HEK293 (cell line): Measurements from ENCODE around the gene NPPA.

Source experiments
- BCL11A ChIP-seq: fragments of 450-650 bp; formaldehyde crosslinking; IDR thresholded peaks from 2 replicates; pipeline ENCODE4 v1.5.1; 2016; ENCODE audit warnings: low read depth, missing biosample characterization, missing genetic modification characterization
- ZBTB20 ChIP-seq: fragments of 450-650 bp; formaldehyde crosslinking; IDR thresholded peaks from 2 replicates; pipeline ENCODE4 v1.5.1; 2016; ENCODE audit warnings: missing biosample characterization, missing genetic modification characterization
- ZBTB21 ChIP-seq: fragments of 450-650 bp; formaldehyde crosslinking; IDR thresholded peaks from 2 replicates; pipeline ENCODE4 v1.5.1; 2017; ENCODE audit warnings: missing biosample characterization, missing genetic modification characterization
- ZNF138 ChIP-seq: fragments of 450-650 bp; formaldehyde crosslinking; IDR thresholded peaks from 2 replicates; pipeline ENCODE4 v1.5.1; 2016; ENCODE audit warnings: missing biosample characterization, missing genetic modification characterization, borderline replicate concordance
- ZNF211 ChIP-seq: fragments of 450-650 bp; formaldehyde crosslinking; IDR thresholded peaks from 2 replicates; pipeline ENCODE4 v1.5.1; 2016; ENCODE audit warnings: low read depth, missing biosample characterization, missing genetic modification characterization
- ZNF24 ChIP-seq: fragments of 450-650 bp; formaldehyde crosslinking; IDR thresholded peaks from 2 replicates; pipeline ENCODE4 v1.5.1; 2016; ENCODE audit warnings: missing biosample characterization, missing genetic modification characterization
- ZNF274 ChIP-seq, 2 experiments: fragments of 200-500 bp in 1 of 2; fragments of 450-650 bp in 1 of 2; sonication (Bioruptor generic) in 1 of 2; formaldehyde crosslinking in 1 of 2; IDR thresholded peaks; 2 replicates each; pipeline versions ENCODE4 v1.5.1 to v1.6.1; 2014 to 2016; ENCODE audit warnings: borderline replicate concordance in 1 of 2, inconsistent platforms in 1 of 2, low read length in 1 of 2, missing biosample characterization in 1 of 2, missing genetic modification characterization in 1 of 2
- ZNF324 ChIP-seq: fragments of 450-650 bp; formaldehyde crosslinking; IDR thresholded peaks from 2 replicates; pipeline ENCODE4 v1.5.1; 2016; ENCODE audit warnings: missing biosample characterization, missing genetic modification characterization
- ZNF777 ChIP-seq: fragments of 450-650 bp; formaldehyde crosslinking; IDR thresholded peaks from 2 replicates; pipeline ENCODE4 v1.5.1; 2017; ENCODE audit warnings: missing biosample characterization, missing genetic modification characterization, borderline replicate concordance
- TF ChIP-seq, protein P1 (sequence below): fragments of 450-650 bp; formaldehyde crosslinking; IDR thresholded peaks from 2 replicates; pipeline ENCODE4 v1.5.1; 2016; ENCODE audit warnings: missing biosample characterization, missing genetic modification characterization
- TF ChIP-seq, protein P2 (sequence below): fragments of 450-650 bp; formaldehyde crosslinking; IDR thresholded peaks from 2 replicates; pipeline ENCODE4 v1.5.1; 2016; ENCODE audit warnings: missing biosample characterization, missing genetic modification characterization
- TF ChIP-seq, protein P3 (sequence below): fragments of 450-650 bp; formaldehyde crosslinking; IDR thresholded peaks from 2 replicates; pipeline ENCODE4 v1.5.1; 2016; ENCODE audit warnings: missing biosample characterization, missing genetic modification characterization
- TF ChIP-seq, protein P4 (sequence below): fragments of 450-650 bp; formaldehyde crosslinking; IDR thresholded peaks from 2 replicates; pipeline ENCODE4 v1.5.1; 2016; ENCODE audit warnings: missing biosample characterization, missing genetic modification characterization, low read depth

DNA sequence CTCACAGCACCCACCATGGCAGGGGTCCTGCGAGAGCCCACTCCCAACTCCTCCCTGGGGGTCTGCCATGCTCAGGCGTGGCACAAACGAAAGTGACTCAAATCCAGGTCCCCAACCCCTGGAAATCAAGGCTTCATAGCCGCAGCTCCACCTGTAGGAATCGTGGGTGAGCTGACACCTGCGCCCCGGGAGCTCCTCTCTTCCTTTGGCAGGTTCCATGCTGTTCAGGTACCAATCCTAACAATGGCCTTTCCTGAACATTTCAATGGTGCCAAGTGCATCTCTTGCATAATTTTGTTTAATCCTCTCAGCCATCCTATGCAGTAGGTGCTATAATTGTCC lies 40.1 kb upstream of the NPPA start:
- TF ChIP-seq ZNF24 (tag by site-specific recombination) (no peak), ZBTB20 (tag by site-specific recombination) (no peak), ZNF211 (tag by site-specific recombination) (no peak), ZNF777 (tag by site-specific recombination) (no peak), ZNF138 (no peak), ZBTB21 (tag by site-specific recombination) (no peak), BCL11A (tag by site-specific recombination) (no peak), ZNF324 (tag by site-specific recombination) (no peak), ZNF274 (IDR thresholded peaks at IDR 0.05; ENCODE audit: low read length) (no peak), ZNF274 (tag by site-specific recombination; IDR thresholded peaks at IDR 0.05; ENCODE audit: borderline replicate concordance) (no peak)
- TF ChIP-seq, protein P1, sequence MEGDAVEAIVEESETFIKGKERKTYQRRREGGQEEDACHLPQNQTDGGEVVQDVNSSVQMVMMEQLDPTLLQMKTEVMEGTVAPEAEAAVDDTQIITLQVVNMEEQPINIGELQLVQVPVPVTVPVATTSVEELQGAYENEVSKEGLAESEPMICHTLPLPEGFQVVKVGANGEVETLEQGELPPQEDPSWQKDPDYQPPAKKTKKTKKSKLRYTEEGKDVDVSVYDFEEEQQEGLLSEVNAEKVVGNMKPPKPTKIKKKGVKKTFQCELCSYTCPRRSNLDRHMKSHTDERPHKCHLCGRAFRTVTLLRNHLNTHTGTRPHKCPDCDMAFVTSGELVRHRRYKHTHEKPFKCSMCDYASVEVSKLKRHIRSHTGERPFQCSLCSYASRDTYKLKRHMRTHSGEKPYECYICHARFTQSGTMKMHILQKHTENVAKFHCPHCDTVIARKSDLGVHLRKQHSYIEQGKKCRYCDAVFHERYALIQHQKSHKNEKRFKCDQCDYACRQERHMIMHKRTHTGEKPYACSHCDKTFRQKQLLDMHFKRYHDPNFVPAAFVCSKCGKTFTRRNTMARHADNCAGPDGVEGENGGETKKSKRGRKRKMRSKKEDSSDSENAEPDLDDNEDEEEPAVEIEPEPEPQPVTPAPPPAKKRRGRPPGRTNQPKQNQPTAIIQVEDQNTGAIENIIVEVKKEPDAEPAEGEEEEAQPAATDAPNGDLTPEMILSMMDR = no peak
- TF ChIP-seq, protein P2, sequence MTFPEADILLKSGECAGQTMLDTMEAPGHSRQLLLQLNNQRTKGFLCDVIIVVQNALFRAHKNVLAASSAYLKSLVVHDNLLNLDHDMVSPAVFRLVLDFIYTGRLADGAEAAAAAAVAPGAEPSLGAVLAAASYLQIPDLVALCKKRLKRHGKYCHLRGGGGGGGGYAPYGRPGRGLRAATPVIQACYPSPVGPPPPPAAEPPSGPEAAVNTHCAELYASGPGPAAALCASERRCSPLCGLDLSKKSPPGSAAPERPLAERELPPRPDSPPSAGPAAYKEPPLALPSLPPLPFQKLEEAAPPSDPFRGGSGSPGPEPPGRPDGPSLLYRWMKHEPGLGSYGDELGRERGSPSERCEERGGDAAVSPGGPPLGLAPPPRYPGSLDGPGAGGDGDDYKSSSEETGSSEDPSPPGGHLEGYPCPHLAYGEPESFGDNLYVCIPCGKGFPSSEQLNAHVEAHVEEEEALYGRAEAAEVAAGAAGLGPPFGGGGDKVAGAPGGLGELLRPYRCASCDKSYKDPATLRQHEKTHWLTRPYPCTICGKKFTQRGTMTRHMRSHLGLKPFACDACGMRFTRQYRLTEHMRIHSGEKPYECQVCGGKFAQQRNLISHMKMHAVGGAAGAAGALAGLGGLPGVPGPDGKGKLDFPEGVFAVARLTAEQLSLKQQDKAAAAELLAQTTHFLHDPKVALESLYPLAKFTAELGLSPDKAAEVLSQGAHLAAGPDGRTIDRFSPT (tag by site-specific recombination) = no peak
- TF ChIP-seq, protein P3, sequence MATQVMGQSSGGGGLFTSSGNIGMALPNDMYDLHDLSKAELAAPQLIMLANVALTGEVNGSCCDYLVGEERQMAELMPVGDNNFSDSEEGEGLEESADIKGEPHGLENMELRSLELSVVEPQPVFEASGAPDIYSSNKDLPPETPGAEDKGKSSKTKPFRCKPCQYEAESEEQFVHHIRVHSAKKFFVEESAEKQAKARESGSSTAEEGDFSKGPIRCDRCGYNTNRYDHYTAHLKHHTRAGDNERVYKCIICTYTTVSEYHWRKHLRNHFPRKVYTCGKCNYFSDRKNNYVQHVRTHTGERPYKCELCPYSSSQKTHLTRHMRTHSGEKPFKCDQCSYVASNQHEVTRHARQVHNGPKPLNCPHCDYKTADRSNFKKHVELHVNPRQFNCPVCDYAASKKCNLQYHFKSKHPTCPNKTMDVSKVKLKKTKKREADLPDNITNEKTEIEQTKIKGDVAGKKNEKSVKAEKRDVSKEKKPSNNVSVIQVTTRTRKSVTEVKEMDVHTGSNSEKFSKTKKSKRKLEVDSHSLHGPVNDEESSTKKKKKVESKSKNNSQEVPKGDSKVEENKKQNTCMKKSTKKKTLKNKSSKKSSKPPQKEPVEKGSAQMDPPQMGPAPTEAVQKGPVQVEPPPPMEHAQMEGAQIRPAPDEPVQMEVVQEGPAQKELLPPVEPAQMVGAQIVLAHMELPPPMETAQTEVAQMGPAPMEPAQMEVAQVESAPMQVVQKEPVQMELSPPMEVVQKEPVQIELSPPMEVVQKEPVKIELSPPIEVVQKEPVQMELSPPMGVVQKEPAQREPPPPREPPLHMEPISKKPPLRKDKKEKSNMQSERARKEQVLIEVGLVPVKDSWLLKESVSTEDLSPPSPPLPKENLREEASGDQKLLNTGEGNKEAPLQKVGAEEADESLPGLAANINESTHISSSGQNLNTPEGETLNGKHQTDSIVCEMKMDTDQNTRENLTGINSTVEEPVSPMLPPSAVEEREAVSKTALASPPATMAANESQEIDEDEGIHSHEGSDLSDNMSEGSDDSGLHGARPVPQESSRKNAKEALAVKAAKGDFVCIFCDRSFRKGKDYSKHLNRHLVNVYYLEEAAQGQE (tag by site-specific recombination) = no peak
- TF ChIP-seq, protein P4, sequence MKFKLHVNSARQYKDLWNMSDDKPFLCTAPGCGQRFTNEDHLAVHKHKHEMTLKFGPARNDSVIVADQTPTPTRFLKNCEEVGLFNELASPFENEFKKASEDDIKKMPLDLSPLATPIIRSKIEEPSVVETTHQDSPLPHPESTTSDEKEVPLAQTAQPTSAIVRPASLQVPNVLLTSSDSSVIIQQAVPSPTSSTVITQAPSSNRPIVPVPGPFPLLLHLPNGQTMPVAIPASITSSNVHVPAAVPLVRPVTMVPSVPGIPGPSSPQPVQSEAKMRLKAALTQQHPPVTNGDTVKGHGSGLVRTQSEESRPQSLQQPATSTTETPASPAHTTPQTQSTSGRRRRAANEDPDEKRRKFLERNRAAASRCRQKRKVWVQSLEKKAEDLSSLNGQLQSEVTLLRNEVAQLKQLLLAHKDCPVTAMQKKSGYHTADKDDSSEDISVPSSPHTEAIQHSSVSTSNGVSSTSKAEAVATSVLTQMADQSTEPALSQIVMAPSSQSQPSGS (tag by site-specific recombination) = no peak
